GM18507 (cell line): Measurements from ENCODE around the gene FMN1.

Source experiments
- DNase-seq: peaks from one replicate; pipeline ENCODE4 v3.0.0; 2011; ENCODE audit warnings: low read depth; ENCODE audit not compliant: insufficient read length; ENCODE audit errors: extremely low spot score
- FAIRE-seq: peaks from 2 replicates; lab custom pipeline; 2011; peaks lifted over from hg19 to GRCh38; lab: Jason Lieb, UNC

FMN1 gene

GRCh38 chr15:33131552-33132232 lies 62.8 kb downstream of the FMN1 start:
- FAIRE-seq (no peak), DNase-seq (no peak)

- FAIRE-seq: peak; percentile 31
- DNase-seq: no peak
These were observed 67.8 kb downstream of the FMN1 start for GRCh38 chr15:33126559-33127290.

GRCh38 chr15:33125894-33126537 lies 68.5 kb downstream of the FMN1 start:
- no peak for FAIRE-seq
- DNase-seq: no peak

GRCh38 chr15:33124811-33125210 lies 69.7 kb downstream of the FMN1 start:
- DNase-seq (no peak), FAIRE-seq (no peak)

- FAIRE-seq: no peak
- no peak for DNase-seq
These were observed 70.2 kb downstream of the FMN1 start for GRCh38 chr15:33124279-33124678.

- no peak for FAIRE-seq
- no peak for DNase-seq
These were observed 74.6 kb downstream of the FMN1 start for GRCh38 chr15:33119865-33120264.

GRCh38 chr15:33119273-33119672 lies 75.2 kb downstream of the FMN1 start:
- DNase-seq: no peak
- FAIRE-seq: no peak

- no peak for FAIRE-seq
- DNase-seq: no peak
These were observed 78.3 kb downstream of the FMN1 start for GRCh38 chr15:33116198-33116597.

GRCh38 chr15:33115191-33115861 lies 79.2 kb downstream of the FMN1 start:
- DNase-seq (no peak), FAIRE-seq (no peak)

- DNase-seq (no peak), FAIRE-seq (no peak)
These were observed 80.2 kb downstream of the FMN1 start for GRCh38 chr15:33114374-33114717.

GRCh38 chr15:33113666-33114373 lies 80.7 kb downstream of the FMN1 start:
- FAIRE-seq: no peak
- no peak for DNase-seq

- no peak for FAIRE-seq
These were observed 81.9 kb downstream of the FMN1 start for GRCh38 chr15:33112541-33113105.

GRCh38 chr15:33111041-33111451 lies 83.5 kb downstream of the FMN1 start:
- no peak for FAIRE-seq
- DNase-seq: no peak

More at GRCh38 chr15:33112541-33113105, 81.9 kb downstream of the FMN1 start:
- no peak for DNase-seq

- DNase-seq: no peak
- FAIRE-seq: no peak
These were observed 85.2 kb downstream of the FMN1 start for GRCh38 chr15:33109345-33109744.

- DNase-seq (no peak), FAIRE-seq (no peak)
These were observed 86.0 kb downstream of the FMN1 start for GRCh38 chr15:33108518-33108917.

- no peak for FAIRE-seq
- no peak for DNase-seq
These were observed 86.6 kb downstream of the FMN1 start for GRCh38 chr15:33107950-33108349.

- DNase-seq: no peak
- FAIRE-seq: no peak
These were observed 90.3 kb downstream of the FMN1 start for GRCh38 chr15:33104212-33104611.

GRCh38 chr15:33101036-33101435 lies 93.5 kb downstream of the FMN1 start:
- DNase-seq: no peak
- no peak for FAIRE-seq

GRCh38 chr15:33100314-33100713 lies 94.2 kb downstream of the FMN1 start:
- DNase-seq (no peak), FAIRE-seq (no peak)
